ENCODE measurements around the gene SPATA25. TPM values are rescaled to one million over a fixed set of nuclear protein-coding genes. Genes with fewer than 3 reads are reported as not detected.

Gene SPATA25
- total and polyA plus RNA-seq, 2 donors (not counting 3 experiments of a cell fraction or from before 2014, with no cell fraction given): 0.69 to 1.3 TPM

- Histone ChIP-seq H3K4me1 (ENCODE audit: control insufficient read depth, extremely low read depth, insufficient read depth, low read length) (peaks cover 25% of the 10 kb centered on the region), H3K27me3 (ENCODE audit: control insufficient read depth in 2 of 2, insufficient read depth in 2 of 2, low read length in 2 of 2) (no peaks in the 10 kb centered on the region), H3K79me2 (ENCODE audit: control insufficient read depth, insufficient read depth, low read length) (no peaks in the 10 kb centered on the region), H2AFZ (ENCODE audit: low read depth, low read length) (peak overlapping the region; percentile 28), H3K4me3 (replicated peaks in 1 of 3; ENCODE audit: insufficient read depth in 1 of 3, low read depth in 1 of 3, low read length in 3 of 3) (no peak overlapping the region), H3K9me1 (replicated peaks; ENCODE audit: control insufficient read depth, extremely low read depth, insufficient read depth, low read length) (no peaks in the 10 kb centered on the region), H3K27ac (ENCODE audit: insufficient read depth, low read depth, low read length) (peak overlapping the region; percentile 16), H3K36me3 (ENCODE audit: control insufficient read depth in 2 of 2, extremely low read depth in 1 of 2, insufficient read depth in 2 of 2, low read length in 2 of 2) (no peaks in the 10 kb centered on the region), H3K4me2 (ENCODE audit: insufficient read depth, low read length) (no peak overlapping the region), H3K9me3 (replicated peaks; ENCODE audit: control insufficient read depth, insufficient read depth, low read length) (no peaks in the 10 kb centered on the region), H3K9ac (replicated peaks; ENCODE audit: extremely low read depth, insufficient read depth, low read length) (no peak overlapping the region), H4K20me1 (replicated peaks; ENCODE audit: control insufficient read depth, extremely low read depth, insufficient read depth, low read length) (no peaks in the 10 kb centered on the region)
- intact Hi-C loops (cut with micrococcal nuclease): no loop called here
- no peak for FAIRE-seq
- TF ChIP-seq MYC (IDR thresholded peaks at IDR 0.05; ENCODE audit: low read depth, low read length) (no peak), JUN (IDR thresholded peaks at IDR 0.05; ENCODE audit: borderline replicate concordance, insufficient read depth, insufficient read length, low read depth) (no peak), GATA2 (IDR thresholded peaks at IDR 0.05; ENCODE audit: insufficient read depth, insufficient read length, low read depth, low read length) (no peak), EZH2 (IDR thresholded peaks at IDR 0.05; ENCODE audit: borderline replicate concordance, low read depth, low read length, severe bottlenecking) (no peak), CTCF (IDR thresholded peaks at IDR 0.05; ENCODE audit: extremely low read depth in 1 of 2, insufficient read depth in 1 of 2, low read depth in 1 of 2, low read length in 2 of 2) (no peak), FOS (IDR thresholded peaks at IDR 0.05; ENCODE audit: borderline replicate concordance, insufficient read depth, low read length) (no peak), MAX (IDR thresholded peaks at IDR 0.05; ENCODE audit: insufficient read depth, insufficient read length) (no peak), POLR2AphosphoS5 (IDR thresholded peaks at IDR 0.05; ENCODE audit: insufficient read depth, low read depth, low read length) (no peak), POLR2A (IDR thresholded peaks at IDR 0.05; ENCODE audit: low read depth, low read length) (no peak)
- ChIA-PET CTCF (interaction anchor here (0.8 to 2.8 kb wide), 7 partner anchors 10 to 97 kb away, joined by 3 to 19 read pairs (median 3); partner anchors contain the start of genes PCIF1 and ZSWIM1), POLR2A (interaction anchor here (0.6 to 2.5 kb wide), 2 partner anchors 14 to 1192 kb away, joined by 8 to 20 read pairs; partner anchors contain the start of gene PCIF1)
- no TSS peak for BruUV-seq (replicated peaks)
- dilution Hi-C loops (cut with MboI; ENCODE audit: extremely low pct_ligation_motif_present, low sequenced_read_pairs): no loop called here
- DNase-seq (ENCODE audit: low read depth, low spot score): no peak
These were observed 33.3 kb upstream of the SPATA25 start for GRCh38 chr20:45920462-45921336.
